Measurements from ENCODE around the gene TYW1B.
"Not testable (repeated sequence)": the region's sequence is repeated elsewhere in the genome, so short reads cannot be mapped to it uniquely, and the experiment has no call there.

GRCh38 chr7:72648574-72648973, 179.4 kb downstream of the TYW1B start:
- TF ChIP-seq ZNF274 (IDR thresholded peaks at IDR 0.05; ENCODE audit: low read depth, low read length); YY1 (IDR thresholded peaks at IDR 0.05; ENCODE audit: insufficient read depth, insufficient read length); SUZ12 (IDR thresholded peaks at IDR 0.05; ENCODE audit: extremely low read depth, insufficient read depth, insufficient read length): not testable (repeated sequence)
